Glomerular visceral epithelial cell (primary cell): Measurements from ENCODE around the gene SLC44A4.
"Not testable (repeated sequence)": the region's sequence is repeated elsewhere in the genome, so short reads cannot be mapped to it uniquely, and the experiment has no call there.

Experiments
- DNase-seq: peaks from one replicate; pipeline ENCODE4 v3.0.0-alpha.2; 2016; ENCODE audit errors: extremely low spot score

SLC44A4 gene

DNA sequence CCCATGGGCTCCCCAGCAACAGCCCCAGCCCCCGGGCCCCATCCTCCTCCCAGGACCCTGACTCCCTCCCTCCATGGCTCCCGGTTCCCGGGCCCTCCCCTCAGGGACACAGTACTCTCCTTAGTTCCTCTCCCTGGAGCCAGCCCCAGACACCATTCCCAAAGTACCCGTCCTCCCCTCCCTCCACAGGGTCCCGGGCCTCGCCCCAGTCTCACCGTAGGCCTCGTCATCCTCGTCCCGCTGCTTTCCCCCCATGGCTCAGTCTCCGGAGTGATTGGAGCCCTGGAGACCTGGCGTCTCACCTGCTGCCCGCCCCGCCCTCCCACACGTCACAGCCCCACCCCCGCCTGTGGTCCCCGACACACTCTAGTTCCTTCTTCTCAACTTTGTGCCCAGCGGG lies at the start of gene SLC44A4:
Gene SLC44A4 (minus strand): TSS at position 272 of the 400 bp plus-strand sequence. CDS start 17 bp downstream, at position 255.
- no peak for DNase-seq

DNA sequence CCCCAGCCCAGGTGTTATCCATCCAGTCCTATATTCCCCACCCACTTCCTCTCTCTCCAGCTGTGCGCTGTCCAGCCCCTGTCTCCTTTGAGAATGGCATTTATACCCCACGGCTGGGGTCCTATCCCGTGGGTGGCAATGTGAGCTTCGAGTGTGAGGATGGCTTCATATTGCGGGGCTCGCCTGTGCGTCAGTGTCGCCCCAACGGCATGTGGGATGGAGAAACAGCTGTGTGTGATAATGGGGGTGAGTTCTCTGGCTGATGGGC lies 49.8 kb upstream of the SLC44A4 start:
- DNase-seq = no peak

DNA sequence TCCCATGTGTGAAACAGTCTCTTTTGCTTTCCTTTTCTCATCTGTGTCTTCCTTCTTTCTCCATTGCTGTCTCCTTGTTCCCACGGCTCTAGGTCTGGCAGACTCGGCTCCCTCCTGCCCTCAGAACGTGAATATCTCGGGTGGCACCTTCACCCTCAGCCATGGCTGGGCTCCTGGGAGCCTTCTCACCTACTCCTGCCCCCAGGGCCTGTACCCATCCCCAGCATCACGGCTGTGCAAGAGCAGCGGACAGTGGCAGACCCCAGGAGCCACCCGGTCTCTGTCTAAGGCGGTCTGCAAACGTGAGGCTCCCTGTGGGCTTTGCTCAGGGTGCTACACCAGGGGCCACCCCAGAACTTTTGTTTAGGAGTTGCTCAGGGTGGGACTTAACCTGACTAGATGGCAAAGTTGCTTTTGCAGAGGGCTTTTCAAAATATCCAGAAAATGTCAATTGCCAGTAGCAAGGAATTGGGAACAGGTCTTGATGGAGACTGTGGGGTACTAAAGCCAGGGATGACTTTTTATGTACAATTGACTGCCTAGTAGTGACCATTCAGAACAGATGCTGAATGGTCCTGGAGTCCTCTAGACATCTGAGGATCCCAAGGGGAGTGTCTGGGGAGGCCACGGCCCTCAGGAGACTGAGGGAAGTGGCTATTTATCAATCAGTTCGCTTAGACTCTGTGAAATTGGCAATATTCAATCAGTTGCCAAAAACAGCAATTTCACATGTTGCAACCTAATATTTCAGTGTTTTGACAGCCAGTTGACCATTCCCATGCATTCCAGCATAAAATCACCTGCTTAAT lies 49.3 kb upstream of the SLC44A4 start:
- DNase-seq = no peak

DNA sequence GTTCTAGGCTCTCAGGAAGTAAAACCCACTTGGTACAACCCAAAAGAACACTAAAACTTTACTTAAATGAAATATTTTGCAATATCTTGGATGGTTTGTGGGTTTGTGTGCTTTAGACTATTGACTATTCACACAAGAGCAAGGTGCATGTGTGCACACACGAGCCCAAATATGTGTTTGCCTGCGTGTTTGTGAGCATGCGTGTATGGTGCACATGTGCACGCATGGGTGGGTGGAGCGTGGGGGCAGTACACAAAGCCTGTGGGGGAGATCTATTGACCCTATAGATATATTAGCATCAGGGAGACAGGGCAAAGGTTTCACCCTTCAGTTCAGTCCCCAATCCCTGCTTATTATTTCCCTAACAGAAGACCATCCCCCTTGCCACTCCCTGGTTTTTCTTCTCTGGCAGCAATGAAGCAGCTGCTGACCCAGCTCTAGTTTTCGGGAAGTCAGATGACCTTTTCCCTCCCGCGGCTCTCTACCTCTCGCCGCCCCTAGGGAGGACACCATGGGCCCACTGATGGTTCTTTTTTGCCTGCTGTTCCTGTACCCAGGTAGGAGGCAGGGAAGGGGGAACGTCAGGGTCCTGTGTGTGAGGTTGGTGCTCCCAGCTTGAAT lies 48.6 kb upstream of the SLC44A4 start, which contains the start of gene C2:
Gene C2 (plus strand): TSS at position 476 of the 621 bp plus-strand sequence. CDS start 36 bp downstream, at position 512.
- no peak for DNase-seq

DNA sequence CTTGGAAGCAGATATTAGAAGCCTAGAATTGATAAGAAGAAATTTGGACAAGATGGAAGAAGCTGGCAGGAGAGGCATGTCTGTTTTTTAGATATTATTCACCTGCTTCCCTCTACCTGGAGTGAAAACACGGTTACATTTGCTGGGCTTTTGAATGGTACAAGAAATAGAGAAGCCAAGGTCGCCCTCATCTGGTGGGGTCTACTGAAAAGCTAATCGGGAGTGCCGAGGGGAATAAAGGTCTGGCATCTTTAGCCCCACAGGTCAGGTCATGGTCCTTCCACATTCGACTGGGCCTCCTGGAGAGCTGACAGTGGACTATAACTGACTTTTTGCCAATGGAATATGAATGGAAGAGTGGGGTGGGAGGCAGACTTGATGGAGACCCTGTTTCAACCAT lies 44.1 kb upstream of the SLC44A4 start:
- no peak for DNase-seq

DNA sequence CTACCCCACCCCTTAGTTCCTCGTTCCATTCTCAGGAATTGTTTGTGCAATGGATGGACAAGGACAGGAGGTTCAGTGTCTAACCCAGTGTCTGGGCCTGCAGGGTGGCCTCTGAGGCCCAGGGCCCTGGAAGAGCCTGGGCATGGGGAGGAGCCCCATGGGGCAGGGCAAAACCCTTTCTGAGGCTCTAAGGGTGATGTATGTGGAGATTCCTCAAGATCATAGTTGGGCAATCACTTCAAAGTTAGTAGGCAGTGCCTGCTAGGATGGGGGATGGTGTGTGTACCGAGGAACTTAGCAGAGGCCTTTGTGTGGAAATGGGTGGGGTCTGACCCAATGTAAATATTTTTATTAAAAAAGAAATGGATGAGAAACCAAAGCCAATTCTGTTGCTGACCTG lies 42.0 kb upstream of the SLC44A4 start:
- no peak for DNase-seq

DNA sequence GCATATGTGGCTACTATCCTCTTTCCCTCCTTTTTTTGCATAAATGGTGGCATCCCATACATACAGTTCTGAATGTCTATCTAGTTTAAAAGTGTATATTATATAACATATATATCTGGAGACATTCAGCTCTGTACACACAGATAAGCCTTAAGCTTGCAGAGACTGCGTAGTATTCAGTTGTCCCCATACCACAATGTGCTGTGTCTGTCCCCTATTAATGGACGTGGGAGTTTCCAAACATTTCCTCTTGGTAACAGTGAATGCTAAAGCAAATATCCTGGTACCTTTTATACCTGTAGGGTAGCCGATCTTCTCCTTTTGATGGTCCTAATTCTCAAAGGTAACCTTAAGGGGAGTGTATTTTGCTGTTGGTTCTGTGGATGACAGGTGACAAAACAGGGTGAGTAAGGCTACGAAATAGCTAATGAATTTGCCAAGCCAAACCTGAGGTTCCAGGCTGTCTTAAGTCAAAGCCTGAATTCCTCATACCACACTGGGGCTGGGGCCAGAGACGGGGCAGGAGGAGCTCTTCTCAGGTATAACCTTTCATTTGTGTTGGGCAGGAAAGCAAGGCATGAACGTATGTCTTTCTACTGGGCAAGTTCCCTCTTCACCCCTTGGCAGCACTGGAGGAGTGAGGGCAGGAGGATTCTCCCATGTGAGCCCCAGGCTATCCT lies 41.0 kb upstream of the SLC44A4 start:
- no peak for DNase-seq

DNA sequence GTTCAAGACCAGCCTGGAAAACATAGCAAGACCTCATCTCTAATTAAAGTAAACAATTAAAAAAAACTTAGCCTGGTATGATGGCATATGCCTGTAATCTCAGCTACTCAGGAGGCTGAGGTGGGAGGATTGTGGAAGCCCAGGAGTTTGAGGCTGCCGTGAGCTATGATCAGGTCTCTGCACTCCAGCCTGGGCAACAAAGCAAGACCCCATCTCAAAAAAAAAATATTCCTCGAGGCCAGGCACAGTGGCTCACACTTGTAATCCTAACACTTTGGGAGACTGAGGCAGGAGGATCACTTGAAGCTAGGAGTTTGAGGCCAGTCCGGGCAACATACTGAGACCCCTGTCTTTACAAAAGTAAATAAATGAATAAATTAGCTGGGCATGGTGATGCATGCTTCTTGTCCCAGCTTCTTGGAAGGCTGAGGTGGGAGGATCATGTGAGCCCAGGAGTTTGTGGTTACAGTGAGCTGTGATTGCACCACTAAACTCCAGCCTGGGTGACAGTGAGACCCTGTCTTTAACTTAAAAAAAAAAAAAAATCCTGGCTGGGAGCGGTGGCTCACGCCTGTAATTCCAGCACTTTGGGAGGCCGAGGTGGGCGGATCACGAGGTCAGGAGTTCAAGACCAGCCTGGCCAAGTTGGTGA lies 39.4 kb upstream of the SLC44A4 start:
- DNase-seq = no peak

DNA sequence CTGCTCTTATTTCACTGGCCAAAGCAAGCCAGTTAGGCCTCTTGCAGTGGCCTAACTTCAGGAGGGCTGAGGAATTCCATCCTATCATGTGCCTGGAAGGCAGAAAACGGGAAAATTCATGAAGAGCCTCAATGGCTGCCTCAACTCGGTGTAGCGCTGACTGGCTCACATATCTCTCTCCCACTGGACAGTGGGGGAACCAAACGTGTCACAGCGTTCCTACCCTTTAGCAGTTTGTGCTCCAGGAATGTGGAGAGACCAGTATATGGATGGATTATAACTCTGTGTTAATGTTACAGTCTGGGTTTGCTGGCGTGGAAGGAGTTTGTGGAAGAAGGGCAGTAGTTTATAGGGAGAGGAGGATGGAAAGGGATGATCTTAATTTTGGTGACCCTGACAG lies 37.0 kb upstream of the SLC44A4 start:
- no peak for DNase-seq

DNA sequence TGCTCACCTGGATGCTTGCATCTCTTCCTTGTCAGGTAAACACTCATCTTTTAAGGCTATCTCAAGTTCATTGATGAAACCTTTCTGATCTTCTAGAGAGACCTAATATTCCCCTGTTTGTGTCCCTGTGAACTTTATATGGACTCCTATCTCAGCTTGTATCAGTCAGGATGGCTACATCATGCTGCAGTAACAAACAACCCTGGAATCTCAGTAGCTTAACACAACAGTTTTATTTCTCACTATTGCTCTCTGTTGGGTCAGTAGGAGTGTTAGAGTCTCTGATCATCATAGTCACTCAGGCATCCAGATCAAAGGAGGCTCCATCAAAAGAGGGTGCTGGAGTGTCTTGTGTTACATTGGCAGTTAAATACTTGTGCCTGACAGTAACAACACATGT lies 36.6 kb upstream of the SLC44A4 start:
- no peak for DNase-seq

DNA sequence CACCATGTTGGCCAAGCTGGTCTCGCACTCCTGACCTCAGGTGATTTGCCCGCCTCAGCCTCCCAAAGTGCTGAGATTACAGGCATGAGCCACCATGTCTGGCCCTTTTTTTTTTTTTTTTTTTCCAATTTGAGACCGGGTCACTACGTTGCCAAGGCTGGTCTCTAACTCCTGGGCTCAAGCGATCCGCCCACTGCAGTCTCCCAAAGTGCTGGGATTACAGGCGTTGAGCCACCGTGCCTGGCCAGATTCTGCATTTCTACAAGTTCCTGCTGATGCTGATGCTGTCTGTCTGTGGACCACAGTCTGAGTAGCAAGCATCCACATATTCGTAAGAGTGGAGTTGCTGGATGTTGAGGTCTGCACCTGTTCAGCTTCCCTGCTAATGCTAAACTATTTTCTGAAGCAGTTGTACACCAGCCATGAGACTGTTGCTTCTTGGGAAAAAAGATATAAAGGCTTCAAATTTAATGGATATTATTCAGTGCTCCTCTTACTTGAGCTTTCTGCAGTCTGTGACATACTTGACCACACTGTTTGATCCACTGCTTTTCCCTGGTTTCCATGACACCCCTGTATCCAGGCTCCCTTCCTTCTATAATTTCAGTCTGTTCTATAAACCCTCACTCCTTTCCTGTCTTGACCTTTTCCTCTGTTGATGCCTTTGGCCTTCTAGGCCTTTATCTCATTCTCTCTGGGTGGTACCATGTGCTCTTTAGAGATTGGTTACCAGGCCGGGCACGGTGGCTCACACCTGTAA lies 33.2 kb upstream of the SLC44A4 start:
- no peak for DNase-seq

DNA sequence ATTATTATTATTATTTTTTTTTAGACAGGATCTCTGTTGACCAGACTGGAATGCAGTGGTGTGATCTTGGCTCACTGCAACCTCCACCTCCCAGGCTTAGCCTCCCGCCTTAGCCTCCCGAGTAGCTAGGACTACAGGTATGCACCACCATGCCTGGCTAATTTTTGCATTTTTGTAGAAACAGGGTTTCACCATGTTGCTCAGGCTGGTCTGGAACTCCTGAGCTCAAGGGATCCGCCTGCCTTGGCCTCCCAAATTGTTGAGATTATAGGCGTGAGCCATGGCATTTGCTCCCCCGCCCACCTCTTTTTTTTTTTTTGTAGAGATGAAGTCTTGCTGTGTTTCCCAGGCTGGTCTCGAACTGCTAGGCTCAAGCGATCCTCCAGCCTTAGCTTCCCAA lies 30.5 kb upstream of the SLC44A4 start:
- DNase-seq = not testable (repeated sequence)

DNA sequence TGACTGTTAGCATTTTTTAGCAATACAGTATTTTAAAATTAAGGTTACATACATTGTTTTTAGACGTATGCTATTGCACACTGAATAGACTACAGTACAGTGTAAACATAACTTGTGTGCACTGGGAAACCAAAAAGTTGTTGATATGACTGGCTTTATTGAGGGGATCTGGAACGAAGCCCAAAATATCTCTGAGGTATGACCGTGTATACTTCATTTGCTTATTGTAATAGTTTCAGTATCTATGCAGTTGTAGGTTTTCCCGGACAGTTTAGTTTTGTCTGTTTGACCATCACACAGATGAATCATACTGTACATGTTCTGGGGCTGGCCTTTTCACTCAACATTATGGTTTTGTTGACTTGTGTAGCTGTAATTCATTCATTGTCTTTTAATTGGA lies 30.0 kb upstream of the SLC44A4 start:
- peak; percentile 47 for DNase-seq

DNA sequence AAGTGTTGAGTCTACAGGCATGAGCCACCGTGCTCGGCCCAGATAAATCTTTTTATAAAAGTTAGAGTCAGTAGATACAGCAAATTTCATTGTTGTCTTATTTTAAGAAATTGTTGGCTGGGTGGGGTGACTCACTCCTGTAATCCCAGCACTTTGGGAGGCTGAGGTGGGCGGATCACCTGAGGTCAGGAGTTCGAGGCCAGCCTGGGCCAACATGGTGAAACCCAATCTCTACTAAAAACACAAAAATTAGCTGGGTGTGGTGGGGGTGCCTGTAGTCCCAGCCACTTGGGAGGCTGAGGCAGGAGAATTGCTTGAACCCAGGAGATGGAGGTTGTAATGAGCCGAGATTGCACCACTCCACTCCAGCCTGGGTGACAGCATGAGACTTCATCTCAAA lies 29.5 kb upstream of the SLC44A4 start:
- DNase-seq = not testable (repeated sequence)

DNA sequence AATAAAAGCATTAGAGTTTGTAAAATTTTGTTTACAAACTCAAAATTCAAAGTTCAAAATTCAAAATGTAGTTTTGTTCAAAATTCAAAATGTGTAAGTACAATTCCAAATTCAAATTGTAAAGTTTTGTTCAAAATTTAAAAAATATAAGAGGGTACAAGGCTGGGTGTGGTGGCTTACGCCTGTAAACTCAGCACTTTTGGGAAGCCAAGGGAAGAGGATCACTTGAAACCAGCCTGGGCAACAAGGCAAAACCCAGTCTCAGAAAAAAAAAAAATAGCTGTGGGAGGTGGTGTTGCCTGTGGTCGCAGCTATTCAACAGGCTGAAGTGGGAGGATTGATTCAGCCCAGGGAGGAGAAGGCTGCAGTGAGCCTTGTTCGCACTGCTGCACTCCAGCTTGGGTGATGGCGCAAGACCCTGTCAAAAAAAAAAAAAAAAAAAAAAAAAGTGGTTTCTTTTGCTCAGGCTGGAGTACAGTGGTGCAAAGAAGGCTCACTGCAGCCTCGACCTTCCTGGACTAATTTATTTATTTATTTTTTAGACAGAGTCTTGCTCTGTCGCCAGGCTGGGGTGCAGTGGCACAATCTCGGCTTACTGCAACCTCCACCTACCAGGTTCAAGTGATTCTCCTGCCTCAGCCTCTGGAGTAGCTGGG lies 28.5 kb upstream of the SLC44A4 start:
- DNase-seq = peak; percentile 86

DNA sequence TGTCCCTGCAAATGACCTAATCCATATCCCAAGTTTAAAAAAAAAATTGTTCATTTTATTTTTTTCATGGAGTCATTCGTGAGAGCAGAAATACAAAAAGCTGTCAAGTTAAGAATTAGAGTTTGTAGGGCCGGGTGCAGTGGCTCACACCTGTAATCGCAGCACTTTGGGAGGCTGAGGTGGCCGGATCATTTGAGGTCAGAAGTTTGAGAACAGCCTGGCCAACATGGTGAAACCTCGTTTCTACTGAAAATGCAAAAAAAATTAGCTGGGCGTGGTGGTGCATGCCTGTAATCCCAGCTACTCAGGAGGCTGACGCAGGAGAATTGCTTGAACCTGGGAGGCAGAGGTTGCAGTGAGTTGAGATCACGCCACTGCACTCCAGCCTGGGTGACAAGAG lies 27.9 kb upstream of the SLC44A4 start:
- not testable (repeated sequence) for DNase-seq

DNA sequence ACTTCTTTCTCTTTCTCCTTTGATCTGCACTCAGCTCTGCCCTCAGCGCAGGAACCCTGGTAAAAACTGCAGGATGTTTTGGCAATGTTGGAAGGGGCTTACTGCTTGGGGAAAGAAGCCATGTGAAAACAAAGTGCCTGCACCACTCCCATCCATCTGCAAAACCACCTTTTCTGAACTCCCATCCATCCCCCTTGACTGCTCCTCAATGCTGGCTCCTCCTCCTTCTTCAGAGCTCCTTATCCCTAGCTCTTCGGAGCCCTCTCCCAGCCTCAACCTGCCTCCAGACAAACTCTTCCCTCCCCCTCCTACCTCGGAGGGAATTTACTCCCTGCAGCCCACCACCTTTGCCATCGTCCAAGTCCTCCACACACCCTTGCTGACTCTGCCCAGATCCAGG lies 27.3 kb upstream of the SLC44A4 start:
- DNase-seq = no peak

DNA sequence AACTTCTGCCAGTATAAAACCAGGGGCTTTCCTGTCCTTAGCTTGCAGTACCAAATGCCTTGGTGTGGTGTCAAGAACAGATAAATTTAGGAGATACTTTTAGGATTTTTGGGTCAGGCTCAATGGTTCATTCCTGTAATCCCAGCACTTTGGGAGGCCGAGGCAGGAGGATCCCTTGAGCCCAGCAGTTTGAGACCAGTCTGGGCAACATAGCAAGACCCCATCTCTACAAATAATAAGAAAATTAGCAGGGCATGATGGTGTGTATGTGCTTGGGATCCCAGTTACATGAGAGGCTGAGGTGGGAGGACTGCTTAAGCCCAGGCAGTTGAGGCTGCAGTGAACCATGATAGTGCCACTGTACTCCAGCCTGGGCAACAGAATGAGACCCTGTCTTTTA lies 26.2 kb upstream of the SLC44A4 start:
- no peak for DNase-seq

DNA sequence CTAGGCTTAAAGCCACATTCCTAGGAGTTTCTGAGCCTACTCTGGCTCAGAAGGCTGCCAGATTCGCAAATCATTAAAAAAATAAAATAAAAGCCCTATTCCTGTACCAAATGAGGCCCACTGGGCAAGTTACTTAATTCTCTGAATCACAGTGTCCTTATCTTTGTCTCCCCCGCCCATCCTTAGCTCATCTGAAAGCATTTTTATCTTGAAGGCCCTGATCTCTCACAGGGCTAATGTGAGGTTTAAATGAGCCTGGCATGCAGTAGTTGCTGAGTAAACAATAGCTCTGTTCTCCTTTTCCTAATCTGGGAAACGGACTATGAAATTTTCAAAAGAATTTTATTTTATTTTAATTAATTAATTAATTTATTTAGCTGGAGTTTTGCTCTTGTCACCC lies 25.2 kb upstream of the SLC44A4 start:
- no peak for DNase-seq

DNA sequence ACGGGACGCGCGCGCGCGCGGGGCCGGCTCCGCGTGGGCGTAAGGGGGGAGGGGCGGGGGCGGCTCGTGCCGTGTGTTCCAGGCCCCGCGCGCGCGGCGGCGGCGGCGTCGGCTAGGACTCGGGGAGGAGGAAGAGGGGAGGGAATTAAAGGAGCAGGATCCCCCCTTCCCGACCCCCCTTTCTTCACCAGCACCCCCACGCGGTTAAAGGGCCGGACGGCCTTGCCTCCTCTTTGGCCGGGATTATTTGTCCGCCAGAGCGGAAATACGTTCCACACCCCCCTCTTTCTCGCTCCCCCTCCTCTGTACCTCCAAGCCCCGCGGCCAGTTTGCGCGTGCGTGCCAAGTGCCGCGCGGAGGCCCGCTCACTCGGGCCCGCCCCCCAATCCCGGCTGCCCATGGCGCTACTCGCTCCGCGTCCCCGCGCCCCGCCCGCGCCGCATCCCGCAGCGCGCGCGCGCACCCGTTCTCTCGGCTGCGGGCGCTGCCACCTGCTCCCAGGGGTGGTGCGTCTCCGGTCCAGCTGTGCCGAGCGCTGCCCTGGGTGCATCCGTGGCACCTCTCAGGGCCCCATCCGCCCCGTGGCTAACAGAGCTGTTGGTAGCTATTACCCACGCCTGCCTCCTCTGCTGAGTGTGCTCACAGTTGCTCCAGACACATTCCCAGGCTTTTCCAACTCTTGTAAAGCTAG lies 23.3 kb upstream of the SLC44A4 start, which contains the start of gene ZBTB12:
Gene ZBTB12 (minus strand): TSS at position 134 of the 691 bp plus-strand sequence. CDS start 781 bp downstream, outside the sequence.
- peak; percentile 96 for DNase-seq
